C1 segment of cervical spinal cord (tissue), 14 donors: ENCODE data around the gene SLC28A3.
A peak's percentile ranks its signal among the peaks of the same experiment; 100 is the strongest.

Experiments used
- DNase-seq, 14 donors: peaks; one replicate each; lab custom pipeline; 2025; lab: John Stamatoyannopoulos, UW

SLC28A3 gene

GRCh38 chr9:84251921-84252320, 88.6 kb downstream of the SLC28A3 start:
- no peak for DNase-seq

- no peak for DNase-seq
Measured at GRCh38 chr9:84241817-84242373, 98.7 kb downstream of the SLC28A3 start.

GRCh38 chr9:84239343-84239742, 101.2 kb downstream of the SLC28A3 start:
- DNase-seq: no peak

GRCh38 chr9:84238652-84239051, 101.9 kb downstream of the SLC28A3 start:
- no peak for DNase-seq

GRCh38 chr9:84235511-84235910, 105.0 kb downstream of the SLC28A3 start:
- DNase-seq: no peak

- DNase-seq: peak in 3 of 14 donors; percentile 5 to 6 (median 5)
Measured at GRCh38 chr9:84230355-84231145, 110.0 kb downstream of the SLC28A3 start.

- no peak for DNase-seq
Measured at GRCh38 chr9:84229191-84229590, 111.4 kb downstream of the SLC28A3 start.

GRCh38 chr9:84228130-84228720, 112.3 kb downstream of the SLC28A3 start:
- no peak for DNase-seq

GRCh38 chr9:84226126-84226525, 114.4 kb downstream of the SLC28A3 start:
- no peak for DNase-seq
